HepG2 (cell line): Measurements from ENCODE around the gene KLHDC8B. TPM values are rescaled to one million over a fixed set of nuclear protein-coding genes. Genes with fewer than 3 reads are reported as not detected.
A peak's percentile ranks its signal among the peaks of the same experiment; 100 is the strongest.

ENCODE experiments used
- ERF ChIP-seq: IDR thresholded peaks from 2 replicates; pipeline ENCODE4 v1.6.1; 2018; ENCODE audit warnings: missing biosample characterization, missing genetic modification reagents
- HNRNPK ChIP-seq: fragments of 200-400 bp; formaldehyde crosslinking; IDR thresholded peaks from 2 replicates; pipeline ENCODE4 v1.6.1; 2018; ENCODE audit warnings: low read length, low read depth, moderate library complexity, mild to moderate bottlenecking; ENCODE audit not compliant: poor library complexity, severe bottlenecking
- KDM5A ChIP-seq: fragments of 200-600 bp; sonication (generic); IDR thresholded peaks from 2 replicates; pipeline ENCODE4 v1.7.0; 2018; ENCODE audit warnings: antibody characterized with exemption, mild to moderate bottlenecking, low read length, borderline replicate concordance
- KLF6 ChIP-seq: IDR thresholded peaks from 2 replicates; pipeline ENCODE4 v1.8.0; 2016; ENCODE audit warnings: missing biosample characterization, missing genetic modification reagents
- MLLT10 ChIP-seq: sonication (generic); formaldehyde crosslinking; IDR thresholded peaks from 2 replicates; pipeline ENCODE4 v1.4.0; 2020; ENCODE audit warnings: missing genetic modification reagents
- MNT ChIP-seq: fragments of 450-650 bp; IDR thresholded peaks from 2 replicates; pipeline ENCODE4 v1.6.1; 2016
- NFATC3 ChIP-seq: sonication (generic); formaldehyde crosslinking; IDR thresholded peaks from 2 replicates; pipeline ENCODE4 v1.5.1; 2020; ENCODE audit warnings: mild to moderate bottlenecking, missing genetic modification reagents
- RAD21 ChIP-seq: fragments of 450-650 bp; formaldehyde crosslinking; IDR thresholded peaks from 2 replicates; pipeline ENCODE4 v1.5.0; 2020; ENCODE audit warnings: mild to moderate bottlenecking
- TBP ChIP-seq: sonication (generic); formaldehyde crosslinking; IDR thresholded peaks from 2 replicates; pipeline ENCODE4 v1.5.0; 2020; ENCODE audit warnings: missing genetic modification reagents
- TCF7 ChIP-seq: sonication (generic); IDR thresholded peaks from 2 replicates; pipeline ENCODE4 v1.6.1; 2016; ENCODE audit warnings: antibody characterized with exemption, low read depth
- U2AF2 ChIP-seq: fragments of 200-400 bp; formaldehyde crosslinking; IDR thresholded peaks from 2 replicates; pipeline ENCODE4 v1.6.1; 2017; ENCODE audit warnings: low read depth, mild to moderate bottlenecking, low read length
- ZFP90 ChIP-seq: sonication (generic); formaldehyde crosslinking; IDR thresholded peaks from 2 replicates; pipeline ENCODE4 v1.8.0; 2022; ENCODE audit warnings: missing genetic modification reagents, mild to moderate bottlenecking, inconsistent platforms, borderline replicate concordance
- polyA plus RNA-seq, 8 experiments: library from polyadenylated mRNA; depleted of rRNA in 3 of 8; stranded (reverse) in 7 of 8; unstranded in 1 of 8; fragments of >200 nt; fragmentation: Illumina TruSeq in 4 of 8; extraction: Trizol in 4 of 8; gene quantifications; 2 replicates each; pipeline versions ENCODE4 v1.2.1 to v1.2.3, GENCODE V29; 2011 to 2016; ENCODE audit warnings: low read depth in 4 of 8, missing spikeins in 1 of 8, mixed read lengths in 1 of 8; ENCODE audit not compliant: insufficient read depth in 1 of 8
- total RNA-seq, 5 experiments: library from RNA; depleted of rRNA; stranded (reverse); fragments of >200 nt; fragmentation: Illumina TruSeq; extraction: Trizol; gene quantifications; 2 replicates each; pipeline ENCODE4 v1.2.3, GENCODE V29; 2016; ENCODE audit warnings: low read depth in 1 of 5
- TF ChIP-seq, protein P1 (sequence below): sonication (generic); formaldehyde crosslinking; IDR thresholded peaks from 2 replicates; pipeline ENCODE4 v1.4.0; 2020; ENCODE audit warnings: low read depth, missing genetic modification reagents
- TF ChIP-seq, protein P2 (sequence below): sonication (generic); formaldehyde crosslinking; IDR thresholded peaks from 2 replicates; pipeline ENCODE4; 2020; ENCODE audit warnings: missing genetic modification reagents, mild to moderate bottlenecking, borderline replicate concordance
- TF ChIP-seq, protein P3 (sequence below): sonication (generic); formaldehyde crosslinking; IDR thresholded peaks from 2 replicates; pipeline ENCODE4 v1.5.1; 2020; ENCODE audit warnings: mild to moderate bottlenecking, missing genetic modification reagents, borderline replicate concordance

Gene KLHDC8B
- total and polyA plus RNA-seq, 2 of the 13 experiments (the other 11 are each of a cell fraction or from before 2014, with no cell fraction given) = 17.2 to 17.8 TPM

- TF ChIP-seq, protein P1, sequence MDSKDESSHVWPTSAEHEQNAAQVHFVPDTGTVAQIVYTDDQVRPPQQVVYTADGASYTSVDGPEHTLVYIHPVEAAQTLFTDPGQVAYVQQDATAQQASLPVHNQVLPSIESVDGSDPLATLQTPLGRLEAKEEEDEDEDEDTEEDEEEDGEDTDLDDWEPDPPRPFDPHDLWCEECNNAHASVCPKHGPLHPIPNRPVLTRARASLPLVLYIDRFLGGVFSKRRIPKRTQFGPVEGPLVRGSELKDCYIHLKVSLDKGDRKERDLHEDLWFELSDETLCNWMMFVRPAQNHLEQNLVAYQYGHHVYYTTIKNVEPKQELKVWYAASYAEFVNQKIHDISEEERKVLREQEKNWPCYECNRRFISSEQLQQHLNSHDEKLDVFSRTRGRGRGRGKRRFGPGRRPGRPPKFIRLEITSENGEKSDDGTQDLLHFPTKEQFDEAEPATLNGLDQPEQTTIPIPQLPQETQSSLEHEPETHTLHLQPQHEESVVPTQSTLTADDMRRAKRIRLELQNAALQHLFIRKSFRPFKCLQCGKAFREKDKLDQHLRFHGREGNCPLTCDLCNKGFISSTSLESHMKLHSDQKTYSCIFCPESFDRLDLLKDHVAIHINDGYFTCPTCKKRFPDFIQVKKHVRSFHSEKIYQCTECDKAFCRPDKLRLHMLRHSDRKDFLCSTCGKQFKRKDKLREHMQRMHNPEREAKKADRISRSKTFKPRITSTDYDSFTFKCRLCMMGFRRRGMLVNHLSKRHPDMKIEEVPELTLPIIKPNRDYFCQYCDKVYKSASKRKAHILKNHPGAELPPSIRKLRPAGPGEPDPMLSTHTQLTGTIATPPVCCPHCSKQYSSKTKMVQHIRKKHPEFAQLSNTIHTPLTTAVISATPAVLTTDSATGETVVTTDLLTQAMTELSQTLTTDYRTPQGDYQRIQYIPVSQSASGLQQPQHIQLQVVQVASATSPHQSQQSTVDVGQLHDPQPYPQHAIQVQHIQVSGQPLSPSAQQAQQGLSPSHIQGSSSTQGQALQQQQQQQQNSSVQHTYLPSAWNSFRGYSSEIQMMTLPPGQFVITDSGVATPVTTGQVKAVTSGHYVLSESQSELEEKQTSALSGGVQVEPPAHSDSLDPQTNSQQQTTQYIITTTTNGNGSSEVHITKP (CRISPR knock-in tag) = peak; percentile 14; the same call in 1 of the 2 replicates
- TF ChIP-seq TCF7 (no peak), ERF (CRISPR knock-in tag) (peak; percentile 70; the same call in 1 of the 2 replicates), HNRNPK (peak; percentile 33), TBP (CRISPR knock-in tag) (no peak), MNT (peak; percentile 22; the same call in 1 of the 2 replicates), ZFP90 (CRISPR knock-in tag) (peak; percentile 71), MLLT10 (no peak), KLF6 (CRISPR knock-in tag) (peak; percentile 74; the same call in 1 of the 2 replicates), RAD21 (CRISPR knock-in tag) (peak; percentile 90), U2AF2 (no peak), NFATC3 (CRISPR knock-in tag) (no peak), KDM5A (peak; percentile 52; the same call in 1 of the 2 replicates)
- TF ChIP-seq, protein P2, sequence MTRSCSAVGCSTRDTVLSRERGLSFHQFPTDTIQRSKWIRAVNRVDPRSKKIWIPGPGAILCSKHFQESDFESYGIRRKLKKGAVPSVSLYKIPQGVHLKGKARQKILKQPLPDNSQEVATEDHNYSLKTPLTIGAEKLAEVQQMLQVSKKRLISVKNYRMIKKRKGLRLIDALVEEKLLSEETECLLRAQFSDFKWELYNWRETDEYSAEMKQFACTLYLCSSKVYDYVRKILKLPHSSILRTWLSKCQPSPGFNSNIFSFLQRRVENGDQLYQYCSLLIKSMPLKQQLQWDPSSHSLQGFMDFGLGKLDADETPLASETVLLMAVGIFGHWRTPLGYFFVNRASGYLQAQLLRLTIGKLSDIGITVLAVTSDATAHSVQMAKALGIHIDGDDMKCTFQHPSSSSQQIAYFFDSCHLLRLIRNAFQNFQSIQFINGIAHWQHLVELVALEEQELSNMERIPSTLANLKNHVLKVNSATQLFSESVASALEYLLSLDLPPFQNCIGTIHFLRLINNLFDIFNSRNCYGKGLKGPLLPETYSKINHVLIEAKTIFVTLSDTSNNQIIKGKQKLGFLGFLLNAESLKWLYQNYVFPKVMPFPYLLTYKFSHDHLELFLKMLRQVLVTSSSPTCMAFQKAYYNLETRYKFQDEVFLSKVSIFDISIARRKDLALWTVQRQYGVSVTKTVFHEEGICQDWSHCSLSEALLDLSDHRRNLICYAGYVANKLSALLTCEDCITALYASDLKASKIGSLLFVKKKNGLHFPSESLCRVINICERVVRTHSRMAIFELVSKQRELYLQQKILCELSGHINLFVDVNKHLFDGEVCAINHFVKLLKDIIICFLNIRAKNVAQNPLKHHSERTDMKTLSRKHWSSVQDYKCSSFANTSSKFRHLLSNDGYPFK (CRISPR knock-in tag) = peak; percentile 75; the same call in 1 of the 2 replicates
- TF ChIP-seq, protein P3, sequence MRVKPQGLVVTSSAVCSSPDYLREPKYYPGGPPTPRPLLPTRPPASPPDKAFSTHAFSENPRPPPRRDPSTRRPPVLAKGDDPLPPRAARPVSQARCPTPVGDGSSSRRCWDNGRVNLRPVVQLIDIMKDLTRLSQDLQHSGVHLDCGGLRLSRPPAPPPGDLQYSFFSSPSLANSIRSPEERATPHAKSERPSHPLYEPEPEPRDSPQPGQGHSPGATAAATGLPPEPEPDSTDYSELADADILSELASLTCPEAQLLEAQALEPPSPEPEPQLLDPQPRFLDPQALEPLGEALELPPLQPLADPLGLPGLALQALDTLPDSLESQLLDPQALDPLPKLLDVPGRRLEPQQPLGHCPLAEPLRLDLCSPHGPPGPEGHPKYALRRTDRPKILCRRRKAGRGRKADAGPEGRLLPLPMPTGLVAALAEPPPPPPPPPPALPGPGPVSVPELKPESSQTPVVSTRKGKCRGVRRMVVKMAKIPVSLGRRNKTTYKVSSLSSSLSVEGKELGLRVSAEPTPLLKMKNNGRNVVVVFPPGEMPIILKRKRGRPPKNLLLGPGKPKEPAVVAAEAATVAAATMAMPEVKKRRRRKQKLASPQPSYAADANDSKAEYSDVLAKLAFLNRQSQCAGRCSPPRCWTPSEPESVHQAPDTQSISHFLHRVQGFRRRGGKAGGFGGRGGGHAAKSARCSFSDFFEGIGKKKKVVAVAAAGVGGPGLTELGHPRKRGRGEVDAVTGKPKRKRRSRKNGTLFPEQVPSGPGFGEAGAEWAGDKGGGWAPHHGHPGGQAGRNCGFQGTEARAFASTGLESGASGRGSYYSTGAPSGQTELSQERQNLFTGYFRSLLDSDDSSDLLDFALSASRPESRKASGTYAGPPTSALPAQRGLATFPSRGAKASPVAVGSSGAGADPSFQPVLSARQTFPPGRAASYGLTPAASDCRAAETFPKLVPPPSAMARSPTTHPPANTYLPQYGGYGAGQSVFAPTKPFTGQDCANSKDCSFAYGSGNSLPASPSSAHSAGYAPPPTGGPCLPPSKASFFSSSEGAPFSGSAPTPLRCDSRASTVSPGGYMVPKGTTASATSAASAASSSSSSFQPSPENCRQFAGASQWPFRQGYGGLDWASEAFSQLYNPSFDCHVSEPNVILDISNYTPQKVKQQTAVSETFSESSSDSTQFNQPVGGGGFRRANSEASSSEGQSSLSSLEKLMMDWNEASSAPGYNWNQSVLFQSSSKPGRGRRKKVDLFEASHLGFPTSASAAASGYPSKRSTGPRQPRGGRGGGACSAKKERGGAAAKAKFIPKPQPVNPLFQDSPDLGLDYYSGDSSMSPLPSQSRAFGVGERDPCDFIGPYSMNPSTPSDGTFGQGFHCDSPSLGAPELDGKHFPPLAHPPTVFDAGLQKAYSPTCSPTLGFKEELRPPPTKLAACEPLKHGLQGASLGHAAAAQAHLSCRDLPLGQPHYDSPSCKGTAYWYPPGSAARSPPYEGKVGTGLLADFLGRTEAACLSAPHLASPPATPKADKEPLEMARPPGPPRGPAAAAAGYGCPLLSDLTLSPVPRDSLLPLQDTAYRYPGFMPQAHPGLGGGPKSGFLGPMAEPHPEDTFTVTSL (CRISPR knock-in tag) = no peak
Measured at GRCh38 chr3:49171119-49171774, at the start of gene KLHDC8B (continued).
